GM21515 (cell line): ENCODE measurements around the gene ID2.

Experiments used
- ATAC-seq: cut with Tn5 transposase; IDR thresholded peaks from one replicate; pipeline ENCODE4 v1.9.1; 2021; ENCODE audit not compliant: unreplicated experiment

Gene ID2

GRCh38 chr2:8681786-8682692 lies at the start of gene ID2:
Gene ID2 (plus strand): TSS chr2:8682056. CDS start chr2:8682166, 110 bp downstream.
- peak; percentile 67 for ATAC-seq

DNA sequence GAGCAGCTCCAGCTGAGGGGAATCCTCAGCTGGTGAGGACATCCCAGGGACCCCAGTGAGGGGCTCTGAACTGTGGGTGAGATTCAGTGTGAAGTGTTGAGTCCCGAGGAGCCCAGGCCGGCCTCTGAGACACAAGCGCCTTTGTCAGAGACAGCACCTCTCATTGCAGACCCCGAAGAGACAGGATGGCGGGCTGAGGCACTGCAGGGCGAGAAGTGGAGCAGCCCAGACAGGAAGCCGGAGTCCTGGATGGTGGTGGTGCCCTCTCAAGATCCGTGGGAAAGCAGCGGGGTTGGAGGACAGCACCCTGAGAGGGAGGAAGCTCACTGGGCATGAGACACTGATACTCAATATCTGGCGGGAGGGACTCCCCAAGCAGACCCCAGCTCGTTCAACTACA lies 49.1 kb upstream of the ID2 start:
- no peak for ATAC-seq

GRCh38 chr2:8633186-8633734 lies 48.6 kb upstream of the ID2 start:
- ATAC-seq, result no peak

GRCh38 chr2:8633735-8634313 lies 48.0 kb upstream of the ID2 start:
- ATAC-seq, result no peak

DNA sequence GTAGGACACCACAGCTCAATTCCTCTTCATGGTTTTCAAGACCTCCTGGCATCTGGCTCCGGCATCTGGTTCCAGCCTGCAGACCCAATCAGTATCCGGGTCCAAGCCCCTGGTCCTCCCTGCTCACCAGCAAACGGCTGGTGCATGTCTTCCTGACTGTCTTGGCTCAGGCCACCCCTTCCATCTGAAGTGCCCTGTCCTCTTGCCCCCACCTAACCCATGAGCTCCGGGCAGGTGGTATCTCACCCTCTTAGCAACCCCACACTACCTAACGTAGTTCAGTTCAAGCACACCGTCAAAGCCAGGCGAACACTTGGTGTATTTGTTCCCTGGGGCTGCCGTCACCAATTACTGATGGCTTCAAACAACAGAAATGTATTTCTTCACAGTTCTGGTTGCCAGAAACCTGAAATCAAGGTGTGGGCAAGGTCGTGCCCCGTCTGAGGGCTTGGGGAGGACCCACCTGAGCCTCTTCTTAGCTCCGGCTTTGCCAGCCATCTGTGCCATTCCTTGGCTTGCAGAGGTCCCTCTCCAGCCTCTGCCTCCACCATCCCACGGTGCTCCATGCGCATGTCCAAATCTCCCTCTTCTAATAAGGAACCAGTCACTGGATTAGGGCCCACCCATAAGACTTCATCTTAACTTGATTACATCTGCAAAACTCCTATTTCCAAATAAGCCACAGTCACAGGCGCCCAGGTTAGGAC lies 47.2 kb upstream of the ID2 start:
- ATAC-seq, result no peak

DNA sequence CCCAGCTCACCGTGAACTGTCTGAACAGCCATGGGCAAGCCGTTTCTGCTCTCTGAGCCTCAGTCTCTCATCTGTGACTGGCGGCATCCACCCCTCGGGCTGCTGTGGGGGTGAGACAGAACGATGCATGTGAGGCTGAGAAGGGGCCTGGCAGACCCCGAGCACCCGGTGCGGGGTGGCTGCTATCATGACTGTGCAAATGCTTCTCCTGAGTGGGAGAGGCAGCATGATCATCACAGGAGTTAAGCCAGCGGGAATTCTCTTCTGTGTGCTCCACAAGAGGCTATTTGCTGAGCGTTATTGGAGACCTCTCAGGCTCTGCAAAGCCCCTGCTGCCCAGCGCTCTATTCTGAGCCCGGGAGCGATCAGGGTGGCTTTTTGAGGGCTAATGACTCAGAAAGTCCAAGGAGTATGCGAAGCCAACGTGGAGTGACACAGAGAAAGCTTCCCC lies 45.8 kb upstream of the ID2 start:
- ATAC-seq, result no peak

DNA sequence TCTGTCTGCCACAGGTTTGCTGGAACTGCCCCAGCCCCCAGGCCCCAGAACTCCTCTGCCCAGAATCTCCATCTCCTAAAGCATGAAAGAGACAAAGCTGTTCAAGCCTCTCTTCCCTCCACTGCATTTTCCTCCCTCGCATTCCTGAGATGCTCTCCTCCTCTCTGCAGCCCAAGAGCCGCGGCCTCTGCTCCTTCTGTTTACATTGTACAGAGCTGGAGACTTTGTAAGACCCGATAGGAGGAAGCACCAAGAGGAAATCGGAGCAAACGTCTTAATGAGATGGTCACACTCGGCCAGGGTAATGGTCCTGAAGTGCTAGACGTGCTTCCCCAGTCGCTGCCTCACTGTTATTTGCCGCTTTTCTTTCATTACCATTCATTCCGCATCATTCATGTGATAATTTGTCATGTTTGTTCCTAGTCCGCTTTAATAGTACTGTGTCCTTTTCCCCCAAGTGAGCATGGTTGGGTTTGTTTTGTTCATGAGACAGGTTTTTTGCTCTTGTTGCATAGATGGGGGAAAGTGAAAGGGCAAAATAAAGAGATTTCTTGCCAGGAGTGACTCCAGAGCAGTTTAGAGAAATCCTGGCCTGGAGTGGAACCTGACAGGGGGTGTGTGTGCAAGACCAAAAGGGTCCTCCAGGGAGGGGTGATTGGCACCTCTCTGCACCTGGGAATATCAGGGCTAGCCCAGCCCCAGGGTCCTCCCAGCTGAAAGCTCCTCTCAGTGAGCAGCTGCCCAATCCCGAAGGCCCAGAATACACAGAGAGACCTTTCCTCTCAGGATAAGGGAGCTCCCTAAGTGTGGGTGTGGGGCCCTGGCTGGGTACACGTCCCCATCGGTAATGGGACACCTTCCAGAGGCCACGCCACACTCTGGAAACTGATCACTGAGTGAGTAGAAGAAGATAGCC lies 44.9 kb upstream of the ID2 start:
- ATAC-seq, result no peak

DNA sequence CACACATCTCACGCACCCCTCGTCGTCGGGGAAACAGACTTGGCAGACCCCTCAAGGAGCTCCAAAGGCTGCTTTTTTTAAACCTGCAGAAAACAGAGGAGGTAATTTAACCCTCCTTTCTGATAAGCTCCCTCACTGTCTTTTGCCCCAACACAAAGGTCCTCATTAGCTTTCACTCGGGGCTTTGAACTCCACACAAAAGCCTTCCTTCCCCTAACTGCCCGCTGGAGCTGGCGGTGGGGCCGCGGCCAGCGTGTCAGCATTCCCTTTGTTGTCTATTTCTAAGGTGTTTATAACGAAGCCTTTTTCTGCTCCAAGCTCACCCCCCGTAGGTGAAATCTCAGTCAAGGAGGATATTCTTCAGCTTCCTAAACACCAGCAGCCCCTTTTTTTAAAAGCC lies 43.5 kb upstream of the ID2 start:
- ATAC-seq, result no peak

DNA sequence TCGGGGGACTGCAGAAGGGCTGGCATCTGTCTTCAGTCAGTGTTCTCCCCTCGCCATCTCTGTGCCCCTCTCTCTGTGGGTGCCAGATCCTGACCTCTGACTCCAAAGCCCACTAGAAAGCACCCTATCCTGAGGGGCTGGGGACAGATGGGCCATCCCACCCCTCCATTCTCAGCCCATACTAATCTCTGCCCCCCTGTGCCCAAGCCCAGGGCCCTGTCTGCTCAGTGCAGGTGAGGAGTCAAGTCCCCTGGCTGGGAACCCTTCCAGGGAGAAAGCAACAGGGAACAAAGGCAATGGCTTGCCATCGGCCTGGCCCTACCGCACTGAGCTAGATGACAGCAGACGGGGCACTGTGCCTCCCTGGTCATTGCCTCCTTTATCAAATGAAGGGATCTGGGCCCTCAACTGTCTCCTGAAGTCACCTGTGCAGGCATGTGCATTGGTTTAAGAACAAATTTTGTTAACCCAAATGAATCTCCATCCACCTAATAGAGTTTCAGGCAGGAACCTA lies 42.7 kb upstream of the ID2 start:
- no peak for ATAC-seq

DNA sequence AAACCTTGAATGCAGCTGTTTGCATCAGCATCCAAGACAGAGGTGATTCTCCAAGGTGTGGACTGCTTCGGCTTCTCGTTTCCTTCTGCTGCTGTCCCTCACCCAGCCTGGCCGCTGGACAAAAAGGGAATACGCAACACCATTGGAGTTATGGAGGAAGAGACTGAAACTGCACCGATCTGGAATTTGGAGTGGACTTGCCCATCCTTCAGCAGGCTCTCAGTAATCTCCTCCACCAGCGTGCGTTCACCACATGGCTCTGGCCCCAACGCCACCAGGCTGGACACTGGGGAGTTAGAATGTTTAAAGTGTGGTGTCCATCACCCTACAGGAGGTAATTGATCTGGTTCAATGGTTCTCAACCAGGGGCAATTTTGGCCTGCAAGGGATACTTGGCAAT lies 41.4 kb upstream of the ID2 start:
- ATAC-seq, result no peak

GRCh38 chr2:8641301-8641965 lies 40.4 kb upstream of the ID2 start:
- ATAC-seq, result no peak

- ATAC-seq, result no peak
These were observed 39.3 kb upstream of the ID2 start for GRCh38 chr2:8642366-8643068.

DNA sequence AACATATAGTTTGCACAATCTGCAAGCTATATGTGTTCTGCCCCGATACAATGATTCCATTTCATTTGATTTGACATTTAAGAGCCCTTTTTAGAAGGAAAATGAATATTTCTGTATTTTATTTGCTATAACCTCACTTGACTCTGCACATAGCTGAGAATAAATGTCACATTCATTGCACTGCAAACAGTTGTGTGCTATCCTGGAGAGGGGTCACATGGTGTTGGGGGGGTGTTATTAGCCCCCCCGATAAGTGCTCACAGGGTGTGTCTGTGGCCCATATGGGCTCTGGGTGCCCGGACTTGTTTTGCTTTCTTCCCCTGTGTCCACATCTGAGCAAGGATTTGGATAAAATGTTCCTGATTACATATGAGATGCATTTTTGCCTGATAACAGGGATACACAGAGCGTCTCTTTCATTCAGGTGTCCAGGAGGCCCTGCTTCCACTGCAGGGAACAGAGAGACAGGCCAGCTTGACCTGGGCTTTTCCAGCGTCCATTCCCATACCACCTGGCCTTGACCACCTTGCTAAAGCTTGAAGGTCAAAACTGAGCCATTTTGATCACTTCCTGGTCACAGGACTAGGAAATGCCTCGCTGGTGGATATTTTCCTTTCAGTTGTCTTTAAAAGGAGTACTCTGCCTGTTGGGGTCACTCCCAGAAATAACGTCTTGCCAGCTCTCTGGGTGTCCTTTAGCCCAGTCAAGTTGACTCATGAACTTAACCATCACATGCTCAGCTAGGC lies 38.4 kb upstream of the ID2 start:
- ATAC-seq, result no peak

- ATAC-seq, result no peak
These were observed 37.9 kb upstream of the ID2 start for GRCh38 chr2:8643996-8644356.

DNA sequence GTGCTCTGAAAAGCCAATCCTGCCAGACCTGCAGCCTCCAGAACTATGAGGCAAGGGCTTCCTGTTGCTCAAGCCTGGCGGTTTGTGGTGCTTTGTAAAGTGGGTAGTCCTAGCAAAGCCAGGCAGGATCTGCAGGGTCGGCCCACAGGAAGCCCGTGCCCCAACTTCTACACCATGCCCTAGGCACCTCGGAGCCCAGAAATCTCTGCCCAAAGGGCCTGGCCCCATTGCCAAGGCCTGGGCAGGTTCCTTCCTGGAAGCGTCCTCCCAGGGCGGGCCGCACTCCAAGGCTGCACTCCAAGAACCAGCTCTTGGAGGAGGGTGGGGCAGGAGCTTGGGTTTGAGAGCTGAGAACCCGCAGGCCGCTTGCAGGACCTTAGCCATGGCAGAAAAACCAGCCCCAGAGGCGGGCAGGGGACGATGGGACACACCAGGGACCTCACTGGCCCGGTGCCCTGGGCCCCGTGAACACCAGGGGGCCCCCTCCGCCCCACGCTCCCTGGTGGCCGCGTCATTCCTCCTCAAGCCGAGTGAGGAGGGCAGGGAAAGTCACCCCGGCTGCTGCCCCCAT lies 37.2 kb upstream of the ID2 start:
- ATAC-seq, result no peak

DNA sequence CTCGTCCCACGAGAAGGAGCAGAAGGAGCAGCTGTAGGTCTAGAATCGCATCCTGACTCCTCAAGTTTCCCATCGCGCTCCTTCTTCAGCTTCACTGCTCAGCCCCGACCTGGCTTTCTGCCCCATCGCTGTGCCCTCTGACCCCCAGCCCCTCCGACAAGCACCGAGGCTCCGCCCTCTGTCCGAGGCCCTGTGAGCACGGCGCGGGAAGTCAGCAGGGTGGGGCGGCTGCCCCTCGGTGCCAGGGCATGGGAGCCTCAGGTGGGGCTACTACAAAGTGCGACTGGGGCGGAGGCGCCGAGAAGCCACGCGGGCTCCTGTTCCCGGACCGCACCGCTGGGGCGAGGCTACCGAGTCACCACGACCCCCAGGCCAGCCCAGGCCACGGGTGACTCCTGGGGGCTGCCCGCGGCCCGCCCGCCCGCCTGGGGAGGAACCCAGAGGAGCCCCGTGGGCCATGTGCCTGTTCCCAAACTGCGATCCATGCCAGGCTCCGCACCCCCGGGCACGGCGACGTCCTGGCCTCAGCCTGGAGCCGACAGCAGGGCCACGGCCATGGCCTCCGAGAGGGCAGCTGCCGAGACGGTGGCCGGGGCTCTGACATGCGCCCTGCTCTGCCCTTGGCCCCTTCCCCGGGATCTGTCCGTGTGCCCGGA lies 36.6 kb upstream of the ID2 start:
- no peak for ATAC-seq

DNA sequence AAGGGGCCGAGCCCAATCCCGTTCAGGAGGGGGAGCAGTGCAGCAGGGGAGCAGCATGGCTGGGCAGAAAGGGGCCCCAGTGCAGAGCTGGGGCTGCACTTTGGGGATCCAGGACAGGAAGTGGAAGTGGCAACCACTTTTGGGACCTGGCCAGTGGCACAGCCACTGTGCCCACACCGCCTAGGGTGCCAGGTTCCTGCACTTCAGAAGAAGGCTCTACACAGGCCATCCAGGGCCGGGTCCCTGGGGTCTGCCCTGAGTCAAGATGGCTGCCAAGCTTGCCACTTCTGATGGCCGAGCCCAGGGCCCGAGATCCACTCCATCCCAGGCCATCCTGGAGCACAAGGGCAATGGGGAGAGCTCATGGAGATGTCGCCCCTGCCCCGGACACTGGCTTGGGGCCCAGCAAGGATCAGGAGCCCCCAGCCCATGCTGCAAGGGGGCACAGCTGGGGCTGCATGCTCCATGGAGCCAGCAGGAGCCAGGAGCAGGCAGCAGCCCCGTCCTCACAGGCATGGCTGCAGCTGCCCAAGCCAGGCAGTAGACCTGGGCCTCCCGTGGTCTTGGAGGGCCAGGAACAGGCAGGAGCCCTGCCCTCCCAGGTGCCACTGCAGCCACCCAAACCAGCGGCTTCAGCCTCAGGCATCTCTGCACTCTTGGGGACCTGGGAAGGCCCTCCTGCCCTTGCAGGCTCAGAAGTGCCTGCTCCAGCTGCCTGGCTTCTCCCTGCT lies 35.0 kb upstream of the ID2 start:
- no peak for ATAC-seq
